Thyroid gland (tissue), 4 donors: ENCODE results near the gene ALPL.

ENCODE experiments used
- CTCF ChIP-seq, 6 experiments: fragments of 200-600 bp in 3 of 6; fragments of 450-650 bp in 3 of 6; sonication (generic) in 3 of 6; IDR thresholded peaks; one replicate each; pipeline ENCODE4 v1.5.1; 2016 to 2019; ENCODE audit warnings: antibody characterized with exemption in 6 of 6, mild to moderate bottlenecking in 2 of 6, inconsistent platforms in 1 of 6, moderate library complexity in 1 of 6
- POLR2A ChIP-seq, 2 donors: fragments of 450-650 bp; IDR thresholded peaks; one replicate each; pipeline ENCODE4 v1.6.1; 2017; ENCODE audit warnings: antibody characterized with exemption in 2 of 2, mild to moderate bottlenecking in 2 of 2, moderate library complexity in 1 of 2

DNA sequence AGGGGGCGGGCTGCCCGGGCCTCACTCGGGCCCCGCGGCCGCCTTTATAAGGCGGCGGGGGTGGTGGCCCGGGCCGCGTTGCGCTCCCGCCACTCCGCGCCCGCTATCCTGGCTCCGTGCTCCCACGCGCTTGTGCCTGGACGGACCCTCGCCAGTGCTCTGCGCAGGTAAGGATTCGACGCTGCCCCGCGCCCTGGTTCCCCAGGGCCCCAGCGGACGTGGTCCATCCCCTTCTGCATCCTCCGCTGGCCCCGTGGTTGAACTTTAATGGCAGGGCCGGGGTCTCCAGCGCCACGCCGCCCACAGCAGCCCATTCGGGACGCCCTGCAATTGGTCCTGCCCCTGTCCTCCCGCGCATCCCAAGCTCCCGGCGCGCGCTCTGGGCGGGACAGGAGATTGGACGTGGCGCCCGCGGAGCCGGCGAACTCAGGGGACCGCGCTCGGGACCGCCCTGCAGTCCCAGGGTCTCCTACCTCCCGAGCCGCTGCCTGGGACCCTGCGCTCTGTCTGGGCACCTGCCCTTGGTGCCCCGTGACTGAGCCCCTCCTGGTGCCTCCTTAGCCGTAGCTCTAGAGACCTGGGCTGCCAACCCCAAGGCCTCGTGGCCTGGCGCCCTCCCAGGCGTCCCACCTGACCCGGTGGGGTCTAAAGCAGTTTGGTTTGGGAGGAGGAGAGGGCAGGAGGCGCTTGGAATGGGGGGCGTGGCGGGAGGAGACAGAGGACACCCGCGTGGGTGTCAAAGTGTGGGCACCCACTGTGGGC is at the start of gene ALPL:
- TF ChIP-seq CTCF (IDR thresholded peaks at IDR 0.05) (peak in 1 of 6 experiments; percentile 18), POLR2A (IDR thresholded peaks at IDR 0.05) (no peak)
